Lung microvascular endothelial cell (primary cell): Measurements from ENCODE around the gene SH3BGRL2. TPM values are rescaled to one million over a fixed set of nuclear protein-coding genes. Genes with fewer than 3 reads are reported as not detected.

Experiments used
- DNase-seq, 2 donors: peaks; one replicate each; pipeline versions ENCODE4 v3.0.0 to v3.0.0-alpha.2; 2010; ENCODE audit warnings: low read depth in 2 of 2
- total RNA-seq: library from RNA; depleted of rRNA; stranded (reverse); fragments of >200 nt; gene quantifications from 2 replicates; pipeline ENCODE4 v1.2.1, GENCODE V29; 2014

Gene SH3BGRL2
- total RNA-seq, 1 donor from 2014 or later = 123 TPM

DNA sequence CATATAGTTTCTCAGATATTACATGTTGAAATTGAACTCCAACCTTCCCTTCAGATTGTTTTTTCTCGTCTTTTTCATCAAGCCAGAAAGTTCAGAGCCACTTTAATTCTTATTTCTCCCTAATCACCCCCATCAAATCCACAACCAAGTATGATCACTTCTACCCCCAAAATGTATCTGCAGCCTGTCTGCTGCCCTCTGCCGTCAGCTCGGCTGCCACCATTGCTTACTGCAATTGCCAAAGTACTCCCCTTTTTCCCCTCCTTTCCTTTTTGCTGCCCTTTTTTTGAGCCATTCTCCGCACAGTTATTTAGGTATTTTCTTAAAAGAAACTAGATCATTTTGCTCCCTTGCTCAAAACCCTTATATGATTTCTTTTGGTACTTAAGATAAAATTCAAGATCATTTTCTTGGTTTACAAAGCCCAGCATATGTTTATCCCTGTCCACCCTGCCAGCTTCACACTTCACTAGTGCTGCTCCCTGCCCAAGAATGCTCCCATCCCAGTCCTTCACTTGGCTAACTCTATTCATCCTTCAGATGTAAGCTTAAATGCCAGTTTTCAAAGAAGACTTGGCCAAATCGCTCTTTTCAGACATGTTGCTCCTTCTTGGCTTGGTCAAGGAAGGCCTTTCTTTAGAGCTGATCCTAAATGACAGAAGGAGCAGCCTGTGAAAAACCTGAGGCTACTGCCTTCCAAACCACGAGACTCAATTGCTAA lies 63.7 kb downstream of the SH3BGRL2 start:
- DNase-seq = no peak

- no peak for DNase-seq
These were observed 66.3 kb downstream of the SH3BGRL2 start for GRCh38 chr6:79697430-79697829.

- DNase-seq = no peak
These were observed 68.5 kb downstream of the SH3BGRL2 start for GRCh38 chr6:79699606-79700005.

DNA sequence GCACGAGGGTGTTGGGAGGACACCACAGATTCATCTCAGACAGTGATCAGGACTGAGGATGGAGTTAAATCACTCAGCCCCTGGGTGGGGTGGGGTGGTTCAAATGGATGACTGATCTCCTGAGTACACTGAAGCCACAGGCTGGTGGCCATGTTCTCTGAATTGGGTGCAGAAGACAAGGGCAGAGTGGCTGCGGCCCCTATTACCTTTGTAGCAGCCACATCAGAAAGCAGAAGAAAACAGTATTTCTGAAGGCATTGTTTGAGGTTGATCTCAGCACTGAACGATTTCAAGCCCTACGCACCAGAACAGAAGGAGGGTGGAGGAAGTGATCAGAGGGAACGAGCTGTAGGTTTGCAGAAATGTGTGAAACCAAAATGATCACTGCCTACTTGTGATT lies 71.6 kb downstream of the SH3BGRL2 start:
- no peak for DNase-seq

GRCh38 chr6:79704200-79704599 lies 73.1 kb downstream of the SH3BGRL2 start:
- no peak for DNase-seq

- peak in 1 of 2 donors; percentile 73 for DNase-seq
These were observed 74.4 kb downstream of the SH3BGRL2 start for GRCh38 chr6:79705456-79705995.

GRCh38 chr6:79706527-79706926 lies 75.4 kb downstream of the SH3BGRL2 start:
- DNase-seq = no peak

DNA sequence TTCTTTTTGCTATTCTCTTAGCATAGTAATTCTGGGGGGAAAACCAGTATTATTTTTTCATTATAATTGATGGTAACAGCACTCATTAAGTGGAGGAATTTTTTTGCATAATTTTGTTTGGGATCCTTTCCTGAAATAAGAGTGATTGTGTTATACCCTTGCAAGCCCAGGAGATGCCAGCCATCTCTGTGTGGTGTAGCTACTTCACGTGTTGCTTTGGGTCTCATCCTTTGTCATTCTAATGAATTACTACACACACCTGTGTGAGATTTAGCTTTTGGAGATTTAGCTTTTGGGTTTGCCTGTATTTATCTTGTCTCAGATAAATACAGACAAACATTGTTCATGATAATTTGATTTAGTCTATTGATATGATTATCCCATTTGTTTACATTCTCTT lies 76.5 kb downstream of the SH3BGRL2 start:
- DNase-seq = no peak

DNA sequence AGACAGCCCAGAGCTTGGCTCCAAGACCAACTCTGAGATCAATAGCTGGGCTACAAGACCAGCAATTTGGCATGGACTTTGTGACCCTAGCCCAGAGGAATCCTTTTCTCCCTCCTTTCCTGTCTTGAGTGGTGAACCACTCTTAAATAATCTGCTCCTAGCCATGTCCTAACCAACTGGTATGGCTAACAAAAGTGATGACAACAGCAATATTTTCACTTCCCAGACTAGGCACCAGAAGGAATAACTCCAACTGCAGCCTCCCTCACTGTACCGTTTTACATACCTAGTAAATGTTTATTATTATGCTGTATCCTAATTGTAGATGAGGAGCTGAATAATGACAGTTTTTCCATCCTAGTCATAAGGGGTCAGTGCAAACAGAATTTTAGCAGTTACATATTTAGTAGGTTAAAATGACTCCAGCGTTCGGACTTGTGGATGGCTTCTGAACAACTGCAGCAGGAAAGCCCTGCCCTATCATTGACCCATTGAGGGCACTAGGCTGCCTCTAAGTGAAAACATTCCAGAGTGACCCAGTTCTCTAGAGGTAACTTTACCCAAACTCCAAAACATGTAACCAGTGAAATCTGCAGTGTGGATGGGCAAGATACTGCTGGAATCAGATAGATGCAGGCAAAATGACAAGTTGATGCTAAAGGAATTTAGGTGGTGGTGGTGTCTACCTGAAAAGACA lies 77.1 kb downstream of the SH3BGRL2 start:
- no peak for DNase-seq

GRCh38 chr6:79710127-79710526 lies 79.0 kb downstream of the SH3BGRL2 start:
- DNase-seq = no peak

DNA sequence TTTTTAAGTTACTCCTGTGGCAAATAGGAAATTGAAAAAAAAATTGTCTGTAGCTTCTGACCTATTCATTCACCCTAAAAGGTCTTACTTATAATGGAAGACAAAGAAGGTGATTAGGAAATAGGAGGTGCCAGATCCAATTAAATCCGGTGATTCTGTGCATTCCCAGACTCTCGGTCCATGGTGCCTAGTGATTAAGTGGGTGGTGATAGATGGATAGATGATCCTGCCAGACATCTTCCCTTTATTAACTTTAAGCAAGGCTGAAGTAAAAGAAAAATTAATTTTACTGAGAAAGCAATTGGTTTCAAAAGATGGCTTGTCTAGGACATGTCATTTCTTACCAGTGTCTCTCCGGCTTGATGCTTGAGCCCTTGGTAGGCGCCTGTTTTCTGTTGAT lies 80.0 kb downstream of the SH3BGRL2 start:
- DNase-seq = no peak

- DNase-seq = no peak
These were observed 81.0 kb downstream of the SH3BGRL2 start for GRCh38 chr6:79712144-79712543.

- DNase-seq = no peak
These were observed 81.5 kb downstream of the SH3BGRL2 start for GRCh38 chr6:79712616-79713135.

DNA sequence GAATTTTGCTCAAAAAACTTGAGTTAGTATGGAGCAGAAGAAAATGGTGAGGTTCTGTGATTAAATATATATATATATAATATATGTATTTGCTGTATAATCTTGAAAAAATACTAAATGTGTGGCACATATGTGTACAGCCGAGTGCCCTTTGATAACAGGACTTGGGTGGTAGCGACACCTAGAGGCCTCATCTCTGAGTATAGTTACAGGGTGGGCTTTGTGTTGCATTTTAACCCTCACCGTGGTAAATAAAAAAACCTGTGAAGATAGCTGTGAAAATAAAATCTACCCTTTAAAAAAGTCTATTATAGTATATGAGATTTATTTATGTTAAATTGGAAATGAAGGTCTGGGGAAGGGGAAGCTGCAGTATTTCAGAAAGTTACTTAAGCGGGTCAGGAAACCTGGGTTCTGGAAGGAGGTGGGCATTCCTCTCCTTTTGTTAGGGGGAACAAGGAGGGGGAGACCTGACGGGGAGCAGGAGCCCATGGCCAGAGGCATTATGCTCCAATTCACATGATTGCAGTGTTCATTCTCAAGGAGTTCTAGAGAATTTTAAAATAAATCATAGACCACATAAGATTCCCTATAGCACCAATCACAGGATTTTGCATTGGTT lies 82.7 kb downstream of the SH3BGRL2 start:
- peak; percentile 66 to 85 for DNase-seq

DNA sequence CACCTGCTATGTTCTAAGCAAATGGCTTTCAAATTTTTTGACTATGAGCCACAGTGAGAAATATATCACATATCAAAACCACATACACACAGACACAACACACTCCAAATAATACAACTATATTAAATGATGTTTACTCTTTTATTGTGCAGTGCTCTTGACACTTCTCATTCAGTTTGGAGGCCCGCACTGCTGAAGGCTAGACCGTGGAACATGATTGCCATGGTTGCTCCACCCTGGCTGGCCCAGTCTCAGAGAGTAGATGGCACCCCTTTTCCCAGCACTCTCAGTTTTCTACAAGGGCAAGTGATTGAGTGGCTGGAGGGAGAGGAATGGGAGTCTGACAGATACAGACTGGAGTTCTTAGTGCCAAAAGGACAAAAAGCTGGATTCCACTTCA lies 86.9 kb downstream of the SH3BGRL2 start:
- no peak for DNase-seq

DNA sequence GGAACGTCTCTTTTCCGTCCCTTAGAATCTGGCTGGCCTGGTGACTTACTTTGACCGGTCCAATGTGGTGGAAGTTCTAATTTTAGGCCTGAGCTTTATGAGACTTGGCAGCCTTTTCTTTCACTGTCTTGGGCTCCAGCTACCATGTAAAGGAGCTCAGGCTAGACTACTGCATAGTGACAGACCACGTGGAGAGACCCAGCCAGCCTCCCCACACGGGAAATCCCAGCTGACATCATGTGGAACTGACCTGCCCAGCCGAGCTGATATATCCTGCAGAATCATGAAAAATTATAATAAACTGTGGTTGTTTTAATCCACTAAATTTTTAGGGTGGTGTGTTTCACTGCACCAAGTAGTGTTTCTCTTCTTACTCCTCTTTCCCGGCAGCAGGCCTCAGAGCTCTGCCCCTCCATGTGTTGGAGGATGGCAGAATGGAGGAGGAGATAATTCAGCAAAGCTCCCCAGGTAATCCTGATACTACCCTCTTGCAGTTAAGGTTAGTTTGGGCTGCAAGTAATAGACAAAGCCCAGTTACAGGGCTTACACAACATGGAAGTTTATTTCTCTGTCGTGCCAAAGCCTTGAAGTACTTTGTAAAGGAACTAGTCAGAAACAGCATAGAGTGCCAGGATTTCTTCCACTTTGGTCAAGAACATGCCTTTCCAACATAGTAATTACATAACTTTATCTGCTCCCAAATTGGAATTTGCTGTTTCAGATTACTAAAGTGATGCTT lies 87.5 kb downstream of the SH3BGRL2 start:
- no peak for DNase-seq

GRCh38 chr6:79719248-79719960 lies 88.3 kb downstream of the SH3BGRL2 start:
- peak in 1 of 2 donors; percentile 25 for DNase-seq

- DNase-seq = no peak
These were observed 93.7 kb downstream of the SH3BGRL2 start for GRCh38 chr6:79724816-79725215.

DNA sequence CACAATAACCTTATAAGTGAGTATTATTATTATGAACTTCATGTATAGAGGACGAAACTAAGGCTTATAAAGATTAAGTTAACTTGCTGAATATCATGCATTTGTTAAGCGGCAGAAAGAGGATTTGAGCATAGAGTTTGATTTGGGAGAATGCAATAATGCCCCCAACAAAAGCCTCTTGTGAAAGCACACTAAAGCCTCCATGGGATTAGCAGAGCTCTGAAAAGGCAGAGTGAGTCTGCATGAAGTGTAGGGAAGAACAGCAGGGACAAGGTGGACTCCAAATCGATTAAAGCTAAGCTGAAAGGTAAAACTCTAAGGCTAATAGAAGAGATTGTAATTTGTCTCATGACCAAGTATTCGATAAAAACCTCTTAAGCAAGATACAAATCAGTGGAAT lies 100.3 kb downstream of the SH3BGRL2 start:
- DNase-seq = no peak

DNA sequence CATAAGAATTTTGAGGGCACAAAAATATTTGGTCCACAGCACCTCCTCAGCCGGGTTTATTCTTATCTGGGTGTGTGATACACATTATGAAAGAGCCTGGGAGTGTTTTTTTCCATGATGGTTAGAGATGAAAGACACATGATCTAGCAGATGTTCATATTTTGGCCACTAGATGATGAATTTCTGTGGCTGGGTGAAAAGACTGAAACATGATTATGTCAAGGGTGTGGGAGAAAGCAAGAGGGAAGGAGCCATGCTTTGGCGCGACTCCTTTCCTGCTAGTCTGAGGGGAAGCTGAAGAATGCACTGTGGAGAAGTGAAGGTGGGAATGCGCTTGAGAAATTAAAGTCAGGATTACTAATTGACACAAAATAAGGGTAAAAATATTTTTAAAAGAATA lies 102.3 kb downstream of the SH3BGRL2 start:
- DNase-seq = no peak

GRCh38 chr6:79734374-79734773 lies 103.2 kb downstream of the SH3BGRL2 start:
- DNase-seq = no peak
